Limb (tissue), 2 donors: ENCODE data around the gene NLGN2.

ENCODE experiments used
- DNase-seq, 2 donors: peaks; one replicate each; pipeline ENCODE4 v3.0.0-alpha.2; 2016; ENCODE audit errors: extremely low spot score in 2 of 2

The NLGN2 gene

GRCh38 chr17:7392696-7393612 lies 14.7 kb upstream of the NLGN2 start:
- no peak for DNase-seq

- no peak for DNase-seq
These were observed 13.8 kb upstream of the NLGN2 start for GRCh38 chr17:7393613-7394451.

GRCh38 chr17:7394452-7395191 lies 13.0 kb upstream of the NLGN2 start, which contains the start of gene PLSCR3:
Gene PLSCR3 (minus strand): TSS chr17:7394525. CDS start chr17:7394110, 415 bp downstream.
- DNase-seq, result peak; percentile 82 to 92

GRCh38 chr17:7396147-7396546 lies 11.5 kb upstream of the NLGN2 start:
- DNase-seq, result no peak

GRCh38 chr17:7398612-7399011 lies 9.0 kb upstream of the NLGN2 start:
- no peak for DNase-seq

GRCh38 chr17:7403043-7403726 lies 4.5 kb upstream of the NLGN2 start:
- peak in 1 of 2 donors; percentile 23 for DNase-seq

GRCh38 chr17:7403727-7403976 lies 4.0 kb upstream of the NLGN2 start:
- DNase-seq, result peak in 1 of 2 donors; percentile 36

- DNase-seq, result peak; percentile 98 to 99
These were observed 3.5 kb upstream of the NLGN2 start, which contains the start of gene TMEM256 for GRCh38 chr17:7403977-7404736. Gene TMEM256 (minus strand): TSS chr17:7404097. CDS start chr17:7404084, 13 bp downstream.

- peak in 1 of 2 donors; percentile 79 for DNase-seq
These were observed 2.8 kb upstream of the NLGN2 start for GRCh38 chr17:7404737-7405349.

- DNase-seq, result peak in 1 of 2 donors; percentile 67
These were observed 2.1 kb upstream of the NLGN2 start for GRCh38 chr17:7405350-7406234.

- DNase-seq, result no peak
These were observed 1.3 kb upstream of the NLGN2 start for GRCh38 chr17:7406235-7406825.

GRCh38 chr17:7407082-7407481 lies 563 bp upstream of the NLGN2 start:
- no peak for DNase-seq

GRCh38 chr17:7408252-7408727 lies 645 bp downstream of the NLGN2 start:
- DNase-seq, result no peak

- no peak for DNase-seq
These were observed 1.2 kb downstream of the NLGN2 start for GRCh38 chr17:7408863-7409262.

- no peak for DNase-seq
These were observed 2.1 kb downstream of the NLGN2 start for GRCh38 chr17:7409716-7410115.

GRCh38 chr17:7410634-7411426 lies 3.2 kb downstream of the NLGN2 start:
- no peak for DNase-seq

GRCh38 chr17:7411427-7411750 lies 3.7 kb downstream of the NLGN2 start:
- DNase-seq, result no peak
